Neural crest cell (in vitro differentiated cells): ENCODE data around the gene PJVK. TPM values are rescaled to one million over a fixed set of nuclear protein-coding genes. Genes with fewer than 3 reads are reported as not detected.
A peak's percentile ranks its signal among the peaks of the same experiment; 100 is the strongest.
"Not testable (repeated sequence)": the region's sequence is repeated elsewhere in the genome, so short reads cannot be mapped to it uniquely, and the experiment has no call there.

Experiments used
- DNase-seq: peaks from one replicate; pipeline ENCODE4 v3.0.0; 2021; ENCODE audit warnings: low read depth, mixed read lengths, low spot score
- H3K27ac Mint-ChIP-seq: one replicate; pipeline ENCODE4 v1.8.0; 2021; ENCODE audit warnings: mild to moderate bottlenecking, mixed read lengths; ENCODE audit not compliant: unreplicated experiment
- H3K27me3 Mint-ChIP-seq: 2 replicates; pipeline ENCODE4 v1.8.0; 2021; ENCODE audit warnings: low read depth, mild to moderate bottlenecking, mixed read lengths
- H3K36me3 Mint-ChIP-seq: 2 replicates; pipeline ENCODE4 v1.8.0; 2021; ENCODE audit warnings: low read depth, mild to moderate bottlenecking, mixed read lengths
- H3K4me1 Mint-ChIP-seq: 2 replicates; pipeline ENCODE4 v1.8.0; 2021; ENCODE audit warnings: mixed read lengths
- H3K4me3 Mint-ChIP-seq: one replicate; pipeline ENCODE4 v1.8.0; 2021; ENCODE audit warnings: mild to moderate bottlenecking, mixed read lengths
- H3K9me3 Mint-ChIP-seq: 2 replicates; pipeline ENCODE4 v1.8.0; 2021; ENCODE audit warnings: mixed read lengths
- CTCF ChIP-seq: fragments of 200-600 bp; sonication (generic); conservative IDR thresholded peaks from 2 replicates; pipeline ENCODE4 v1.5.0; 2021; ENCODE audit warnings: antibody characterized with exemption, mild to moderate bottlenecking
- total RNA-seq: library from RNA; stranded (reverse); gene quantifications from 2 replicates; pipeline ENCODE4 v1.2.1, GENCODE V29; 2021

Gene PJVK
- total RNA-seq, 1 donor from 2014 or later = 5.8 TPM

- DNase-seq = no peak
- H3K9me3 Mint-ChIP-seq = no peaks in the 10 kb centered on the region
- peaks cover 4% of the 10 kb centered on the region for H3K36me3 Mint-ChIP-seq
- peak overlapping the region; percentile 3 for H3K4me3 Mint-ChIP-seq
- TF ChIP-seq CTCF = no peak
- H3K4me1 Mint-ChIP-seq = peaks cover 24% of the 10 kb centered on the region
- H3K27me3 Mint-ChIP-seq = no peaks in the 10 kb centered on the region
- H3K27ac Mint-ChIP-seq = no peak overlapping the region
Measured at GRCh38 chr2:178417916-178418315, 33.3 kb upstream of the PJVK start.

GRCh38 chr2:178418426-178418825 is 32.8 kb upstream of the PJVK start:
- no peak overlapping the region for H3K4me3 Mint-ChIP-seq
- no peak overlapping the region for H3K27ac Mint-ChIP-seq
- DNase-seq = no peak
- no peak for TF ChIP-seq CTCF
- no peaks in the 10 kb centered on the region for H3K9me3 Mint-ChIP-seq
- H3K36me3 Mint-ChIP-seq = peaks cover 4% of the 10 kb centered on the region
- H3K4me1 Mint-ChIP-seq = peaks cover 19% of the 10 kb centered on the region
- H3K27me3 Mint-ChIP-seq = no peaks in the 10 kb centered on the region

GRCh38 chr2:178419123-178419522 is 32.1 kb upstream of the PJVK start:
- Mint-ChIP-seq H3K9me3 (no peaks in the 10 kb centered on the region), H3K27me3 (no peaks in the 10 kb centered on the region), H3K4me3 (no peak overlapping the region), H3K36me3 (peaks cover 8% of the 10 kb centered on the region), H3K4me1 (peaks cover 12% of the 10 kb centered on the region), H3K27ac (no peak overlapping the region)
- no peak for DNase-seq
- TF ChIP-seq CTCF = peak; percentile 56

GRCh38 chr2:178420463-178420999 is 30.6 kb upstream of the PJVK start:
- Mint-ChIP-seq H3K4me1 (no peaks in the 10 kb centered on the region), H3K27me3 (no peaks in the 10 kb centered on the region), H3K9me3 (no peaks in the 10 kb centered on the region), H3K36me3 (peaks cover 21% of the 10 kb centered on the region), H3K4me3 (no peak overlapping the region), H3K27ac (no peak overlapping the region)
- DNase-seq = no peak
- no peak for TF ChIP-seq CTCF

GRCh38 chr2:178422097-178422496 is 29.1 kb upstream of the PJVK start:
- TF ChIP-seq CTCF = no peak
- H3K27me3 Mint-ChIP-seq = no peaks in the 10 kb centered on the region

GRCh38 chr2:178423746-178424145 is 27.4 kb upstream of the PJVK start:
- H3K9me3 Mint-ChIP-seq, H3K4me3 Mint-ChIP-seq, H3K27me3 Mint-ChIP-seq, H3K27ac Mint-ChIP-seq, H3K4me1 Mint-ChIP-seq, DNase-seq: not testable (repeated sequence)
- H3K36me3 Mint-ChIP-seq = peaks cover 41% of the 10 kb centered on the region

More at GRCh38 chr2:178422097-178422496, 29.1 kb upstream of the PJVK start:
- Mint-ChIP-seq H3K36me3 (peaks cover 35% of the 10 kb centered on the region), H3K9me3 (peaks cover 2% of the 10 kb centered on the region), H3K4me1 (no peaks in the 10 kb centered on the region), H3K27ac (no peak overlapping the region), H3K4me3 (no peak overlapping the region)
- no peak for DNase-seq
